Dermis blood vessel endothelial cell (primary cell): Measurements from ENCODE around the gene SLC6A6. TPM values are rescaled to one million over a fixed set of nuclear protein-coding genes. Genes with fewer than 3 reads are reported as not detected.

Experiments
- DNase-seq: peaks from one replicate; pipeline ENCODE4 v3.0.0; 2010
- total RNA-seq: library from RNA; depleted of rRNA; stranded (reverse); fragments of >200 nt; gene quantifications from 2 replicates; pipeline ENCODE4 v1.2.3, GENCODE V29; 2014

Gene SLC6A6
- total RNA-seq, 1 donor from 2014 or later: 10.9 TPM

DNA sequence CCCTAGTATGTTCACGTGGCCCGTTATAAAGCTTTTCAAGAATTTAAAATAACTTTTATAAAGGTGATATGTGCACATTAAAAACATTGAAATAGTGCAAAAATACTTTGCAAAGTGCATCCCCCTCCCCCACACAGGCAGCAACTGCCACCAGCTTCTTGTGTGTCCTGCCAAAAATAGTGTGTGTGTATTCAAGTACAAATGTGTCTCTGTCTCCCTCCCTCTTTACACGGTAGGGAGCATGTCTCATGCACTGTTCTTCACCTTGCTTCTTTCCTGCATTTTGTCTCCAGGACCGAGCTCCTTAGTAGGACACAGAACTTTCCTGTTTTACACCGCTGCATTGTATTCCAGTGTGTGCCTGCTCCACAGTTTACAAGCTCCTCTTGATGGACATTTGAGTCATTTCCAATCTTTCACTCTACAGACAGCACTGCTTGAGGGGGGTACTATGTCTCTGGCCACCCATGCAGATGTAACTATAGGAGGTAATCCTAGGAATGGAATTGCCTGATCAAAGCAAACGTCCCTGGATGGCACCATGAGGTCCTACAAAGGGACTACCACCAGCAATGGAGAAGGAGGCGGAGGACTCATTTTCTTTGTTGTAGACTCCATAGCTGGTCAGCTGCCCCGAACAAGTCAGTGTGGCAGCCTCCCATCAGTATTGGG is 52.4 kb downstream of the SLC6A6 start:
- DNase-seq: no peak

DNA sequence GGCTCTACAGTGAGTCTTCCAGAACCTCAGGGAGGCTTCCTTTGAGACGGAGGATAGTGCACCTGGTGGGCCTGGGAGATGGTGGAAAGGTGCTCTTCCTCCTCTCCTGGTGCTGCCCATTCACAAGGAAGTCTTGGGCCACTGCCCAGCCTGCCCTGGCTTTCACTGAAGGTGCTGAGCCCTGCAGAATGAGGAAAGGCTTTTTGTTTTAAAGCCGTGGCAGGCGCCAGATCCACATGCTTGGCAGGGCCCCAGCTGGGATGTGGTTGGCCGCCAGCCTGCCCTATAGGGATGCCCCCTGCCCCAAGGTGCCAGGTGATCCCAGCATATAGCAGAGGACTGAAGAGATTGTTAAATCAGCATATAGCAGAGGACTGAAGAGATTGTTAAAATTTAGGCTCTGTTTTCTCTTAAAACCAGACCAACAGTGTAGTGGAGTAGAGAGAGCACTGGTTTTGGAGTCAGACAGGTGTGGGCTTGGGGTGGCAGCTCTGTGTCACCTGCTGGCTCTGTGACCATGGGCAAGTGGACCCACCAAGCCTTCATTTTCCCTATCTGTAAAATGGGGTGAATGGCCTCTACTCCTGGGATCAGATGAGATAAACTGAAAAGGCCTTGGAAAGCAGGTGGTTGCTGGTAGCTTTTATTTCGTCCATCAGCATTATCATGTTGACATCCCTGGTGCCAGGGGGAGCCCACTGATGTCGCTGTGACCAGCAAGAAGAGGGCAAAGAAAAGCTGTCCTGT is 53.3 kb downstream of the SLC6A6 start:
- no peak for DNase-seq

GRCh38 chr3:14456794-14457193 is 54.4 kb downstream of the SLC6A6 start:
- DNase-seq: no peak

DNA sequence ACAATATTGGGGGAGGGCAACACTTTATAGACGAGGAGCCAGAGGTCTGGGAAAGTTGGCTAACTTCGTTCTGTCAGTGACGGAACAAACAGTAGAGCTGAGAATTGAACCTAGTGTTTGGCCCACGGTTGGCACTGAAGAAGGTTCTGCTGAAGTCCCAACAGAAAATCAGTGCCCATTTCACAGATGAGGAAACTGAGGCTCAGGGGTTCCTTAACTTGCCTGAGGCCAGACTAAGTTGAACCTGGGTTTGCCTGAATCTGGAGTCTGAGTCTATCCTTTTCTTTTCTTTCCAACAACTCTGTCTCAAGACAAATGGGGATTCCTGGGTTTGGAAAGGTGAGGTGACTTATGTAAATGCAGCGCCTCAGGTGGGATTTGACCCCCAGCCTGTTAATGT is 55.1 kb downstream of the SLC6A6 start:
- no peak for DNase-seq

DNA sequence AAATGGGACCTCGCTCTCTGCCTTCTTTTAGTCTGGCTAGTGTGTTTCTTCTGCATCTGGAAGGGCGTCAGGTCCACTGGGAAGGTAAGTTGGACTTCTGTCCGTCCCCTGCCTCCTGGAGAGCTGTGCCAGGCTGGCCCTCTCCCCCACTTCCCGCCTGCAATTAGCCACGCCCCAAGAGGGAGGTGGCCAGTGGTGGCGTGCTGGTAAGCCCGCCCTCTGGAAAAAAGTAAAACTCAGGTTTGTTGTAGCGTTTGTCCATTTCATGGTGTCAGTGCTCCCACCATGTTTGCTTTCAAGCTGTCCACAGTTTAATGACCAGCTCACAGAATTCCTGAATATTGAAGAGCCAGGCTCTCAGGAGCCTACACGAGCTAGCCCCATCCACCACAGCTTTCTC is 55.6 kb downstream of the SLC6A6 start:
- DNase-seq: peak; percentile 30

DNA sequence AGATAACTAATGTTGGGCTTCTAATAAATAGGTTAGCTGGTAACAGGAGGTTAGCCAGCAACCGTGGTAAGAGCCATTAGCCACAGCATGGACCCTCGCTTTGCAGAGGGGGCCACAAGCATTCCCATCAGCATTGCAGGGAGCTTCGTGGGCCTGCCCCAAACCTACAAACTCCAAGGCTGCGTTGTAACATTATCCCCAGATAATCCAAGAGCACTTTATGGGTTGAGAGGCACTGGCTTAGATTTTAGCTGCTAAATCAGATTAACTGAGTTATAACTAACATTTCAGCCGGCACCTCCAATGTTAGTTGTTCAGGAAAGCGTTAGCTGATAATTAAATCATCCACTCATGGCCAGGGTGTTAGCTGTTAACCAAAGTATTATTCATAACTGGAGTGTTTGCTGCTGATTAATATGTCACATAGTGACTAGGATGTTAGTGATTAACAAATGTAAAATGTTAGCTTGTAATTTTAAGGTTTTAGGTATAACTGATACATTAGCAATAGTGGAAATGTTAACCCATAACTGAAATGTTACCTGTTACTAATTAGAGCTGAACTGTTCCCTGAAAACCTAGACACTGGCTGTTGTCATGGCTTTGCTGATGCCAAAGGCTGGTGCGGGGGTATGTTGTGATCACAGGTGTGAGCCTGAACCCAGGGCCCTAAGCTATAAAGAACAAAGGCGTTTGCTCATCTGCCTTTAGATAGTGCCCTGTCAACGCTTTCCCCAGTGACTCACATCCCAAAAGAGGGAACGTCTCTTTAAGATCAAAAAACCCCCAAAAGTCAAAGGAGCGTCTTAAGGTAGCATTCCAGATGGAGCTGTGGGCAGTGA is 56.2 kb downstream of the SLC6A6 start:
- no peak for DNase-seq

- DNase-seq: no peak
These were observed 57.0 kb downstream of the SLC6A6 start for GRCh38 chr3:14459384-14459783.

- DNase-seq: no peak
These were observed 57.4 kb downstream of the SLC6A6 start for GRCh38 chr3:14459787-14460186.

GRCh38 chr3:14460342-14461005 is 58.1 kb downstream of the SLC6A6 start:
- peak; percentile 97 for DNase-seq

- DNase-seq: no peak
These were observed 58.8 kb downstream of the SLC6A6 start for GRCh38 chr3:14461006-14461747.

- peak; percentile 90 for DNase-seq
These were observed 59.4 kb downstream of the SLC6A6 start for GRCh38 chr3:14461748-14462324.

DNA sequence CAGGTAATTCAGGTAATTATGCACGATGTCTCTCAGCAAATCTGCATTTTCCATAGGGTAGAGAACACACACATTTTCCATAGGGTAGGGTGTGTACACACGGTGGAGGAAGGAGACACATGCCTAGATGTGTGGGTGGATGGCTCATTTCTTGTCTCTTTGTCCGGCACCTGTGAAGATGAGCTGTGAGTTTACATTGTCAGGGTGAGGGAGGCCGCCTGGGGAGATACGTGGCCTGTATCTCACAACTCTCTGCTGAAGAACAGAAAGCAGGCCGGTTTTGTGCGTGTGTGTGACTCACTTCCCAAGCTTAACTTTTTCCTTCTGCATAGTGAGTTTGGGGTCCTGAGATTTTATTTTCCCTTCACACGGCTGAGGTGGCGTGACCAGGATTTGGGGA is 60.3 kb downstream of the SLC6A6 start:
- no peak for DNase-seq

DNA sequence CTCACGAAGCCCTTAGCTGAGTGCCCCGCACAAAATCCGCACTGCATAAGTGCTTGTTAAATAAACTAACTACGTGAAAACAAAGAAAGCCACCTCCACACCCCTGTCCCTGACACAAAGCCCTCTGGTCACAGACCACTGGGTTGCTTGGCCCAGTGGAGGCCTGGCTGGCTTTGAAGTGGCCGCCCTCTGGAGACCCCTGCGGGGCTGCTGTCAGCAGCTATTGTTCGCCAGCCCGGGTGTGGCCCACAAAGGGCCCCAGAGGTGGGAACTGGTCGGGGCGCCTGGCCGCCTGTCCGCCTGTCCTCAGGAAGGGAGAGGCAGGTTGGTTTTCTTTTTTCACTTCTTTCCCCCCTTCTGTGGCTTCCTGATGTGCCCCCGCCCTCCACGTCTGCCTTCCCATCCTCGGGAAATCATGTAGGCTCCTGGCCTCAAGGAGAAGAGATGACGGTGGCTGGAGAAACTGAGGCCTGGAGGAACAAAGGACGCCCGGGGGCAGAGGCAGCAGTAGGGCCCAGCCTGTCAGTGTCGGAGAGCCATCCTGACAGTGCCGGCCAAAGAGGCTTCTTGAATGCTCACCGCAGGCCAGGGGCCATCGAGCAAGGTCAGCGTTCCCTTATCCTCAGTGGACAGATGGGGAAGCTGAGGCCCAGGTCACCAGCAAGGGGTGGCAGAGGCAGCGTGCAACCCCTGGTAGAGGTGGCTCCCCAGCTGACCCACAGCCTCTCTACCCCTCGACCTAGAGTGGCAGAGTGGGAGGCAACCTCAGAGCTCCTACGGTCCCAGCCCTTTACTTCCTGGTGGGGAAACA is 61.1 kb downstream of the SLC6A6 start:
- no peak for DNase-seq

DNA sequence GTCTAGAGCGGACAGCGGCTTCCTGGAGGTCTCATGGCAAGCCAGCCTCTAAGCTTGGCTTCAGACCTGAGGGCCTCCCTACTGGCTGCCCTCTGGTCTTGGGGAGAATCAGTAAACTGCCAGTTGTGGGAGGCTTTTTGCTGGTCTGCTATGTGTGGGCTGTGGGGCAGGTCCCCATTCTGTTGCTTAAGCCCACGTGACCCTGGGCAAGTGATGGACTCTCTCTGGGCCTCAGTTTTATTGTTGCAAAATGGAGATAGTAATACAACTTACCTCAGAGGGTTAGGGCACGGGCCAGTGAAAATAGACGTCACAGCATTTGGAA is 61.7 kb downstream of the SLC6A6 start:
- no peak for DNase-seq

DNA sequence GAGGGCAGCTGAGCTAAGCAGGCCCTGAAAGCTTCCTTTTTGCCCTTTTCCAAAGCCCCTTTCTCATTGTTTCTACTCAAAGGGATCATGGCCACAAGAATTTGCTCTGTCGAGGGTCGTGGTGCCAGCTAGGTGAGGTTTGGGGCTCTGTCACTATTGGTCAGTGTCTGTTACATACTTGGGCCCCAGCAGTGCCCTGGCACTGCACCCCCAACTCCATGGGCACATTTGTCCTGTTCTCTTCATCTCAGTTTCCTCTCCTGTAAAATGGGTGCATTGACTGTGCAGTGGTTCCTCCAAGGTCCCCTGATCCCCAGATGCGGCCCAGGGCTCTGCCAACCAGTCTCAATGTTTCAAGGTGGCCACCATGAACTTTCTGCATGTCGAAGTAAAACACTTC is 62.1 kb downstream of the SLC6A6 start:
- no peak for DNase-seq

GRCh38 chr3:14465425-14465824 is 63.0 kb downstream of the SLC6A6 start:
- no peak for DNase-seq

GRCh38 chr3:14466179-14466903 is 63.9 kb downstream of the SLC6A6 start:
- DNase-seq: no peak

DNA sequence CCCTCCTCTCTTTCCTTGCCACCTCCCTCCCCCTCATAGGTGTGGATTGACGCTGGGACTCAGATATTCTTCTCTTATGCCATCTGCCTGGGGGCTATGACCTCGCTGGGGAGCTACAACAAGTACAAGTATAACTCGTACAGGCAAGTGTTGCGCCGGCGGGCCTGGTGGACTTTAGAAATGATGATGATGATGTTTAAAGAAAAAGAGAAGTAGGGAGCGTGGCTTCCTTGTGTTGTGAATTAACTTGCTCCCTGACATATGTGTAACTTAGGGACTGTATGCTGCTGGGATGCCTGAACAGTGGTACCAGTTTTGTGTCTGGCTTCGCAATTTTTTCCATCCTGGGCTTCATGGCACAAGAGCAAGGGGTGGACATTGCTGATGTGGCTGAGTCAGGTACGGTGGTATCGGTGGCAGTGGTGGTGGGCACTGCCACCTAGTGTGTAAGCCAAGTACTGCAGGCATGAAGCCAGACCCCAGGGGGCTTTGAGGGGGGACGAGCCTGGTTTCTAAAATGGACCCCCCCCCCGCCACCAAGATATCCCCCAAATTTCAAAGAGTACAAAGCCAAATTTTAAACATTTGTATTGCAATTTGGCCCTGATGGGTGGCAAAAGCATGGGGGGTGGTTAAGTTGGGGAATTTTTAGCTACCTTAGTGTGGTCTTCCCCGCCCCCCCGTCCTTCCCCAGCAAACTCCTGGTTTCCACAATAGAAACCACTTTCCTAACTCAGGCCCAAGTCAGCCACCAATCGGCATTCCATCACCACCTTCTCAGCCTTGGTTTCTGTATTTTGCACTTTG is 65.6 kb downstream of the SLC6A6 start:
- peak; percentile 66 for DNase-seq

DNA sequence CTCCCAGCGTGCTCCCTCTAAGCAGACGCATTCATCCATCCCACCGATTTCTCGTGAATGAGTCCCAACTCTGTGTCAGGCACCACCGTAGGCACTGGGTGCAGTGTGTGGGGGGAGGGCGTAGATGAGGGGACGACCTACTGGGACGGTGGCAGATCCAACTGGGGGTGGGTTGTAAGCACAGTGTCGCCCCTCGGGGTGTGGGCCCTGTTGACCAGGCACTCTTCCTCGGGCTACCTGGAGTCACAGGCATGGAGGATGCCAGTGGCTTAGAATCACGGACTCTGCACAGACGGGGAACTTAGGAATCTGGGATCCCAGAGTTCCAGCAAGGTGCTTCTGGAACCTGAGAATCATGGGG is 66.2 kb downstream of the SLC6A6 start:
- no peak for DNase-seq

- DNase-seq: no peak
These were observed 68.1 kb downstream of the SLC6A6 start for GRCh38 chr3:14470461-14470860.
